Activated CD4-positive, alpha-beta T cell treated with anti-CD3 and anti-CD28 coated beads for 48 hours (primary cell): ENCODE data around the gene EGFL7.
A peak's percentile ranks its signal among the peaks of the same experiment; 100 is the strongest.

ENCODE experiments used
- DNase-seq: peaks from one replicate; pipeline ENCODE4 v3.0.0-alpha.2; 2020

EGFL7 gene

GRCh38 chr9:136688274-136689107 is 25.8 kb downstream of the EGFL7 start:
- no peak for DNase-seq

DNA sequence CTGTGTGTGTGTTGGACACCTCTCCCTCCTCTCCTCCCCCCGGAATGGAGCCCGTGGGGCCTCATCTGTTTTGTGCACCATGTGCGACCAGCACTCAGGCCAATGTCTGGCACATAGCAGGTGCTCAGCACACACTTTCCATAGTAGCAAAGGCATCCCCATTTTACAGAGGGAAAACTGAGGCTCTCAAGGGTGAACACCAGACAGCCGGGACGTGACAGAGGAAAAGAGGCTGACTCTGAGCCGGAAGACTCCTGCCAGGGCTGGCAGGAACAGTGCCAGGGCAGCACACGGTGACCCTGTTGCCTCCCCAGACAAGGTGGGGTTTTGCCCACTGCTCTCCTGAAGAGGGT is 26.4 kb downstream of the EGFL7 start:
- no peak for DNase-seq

DNA sequence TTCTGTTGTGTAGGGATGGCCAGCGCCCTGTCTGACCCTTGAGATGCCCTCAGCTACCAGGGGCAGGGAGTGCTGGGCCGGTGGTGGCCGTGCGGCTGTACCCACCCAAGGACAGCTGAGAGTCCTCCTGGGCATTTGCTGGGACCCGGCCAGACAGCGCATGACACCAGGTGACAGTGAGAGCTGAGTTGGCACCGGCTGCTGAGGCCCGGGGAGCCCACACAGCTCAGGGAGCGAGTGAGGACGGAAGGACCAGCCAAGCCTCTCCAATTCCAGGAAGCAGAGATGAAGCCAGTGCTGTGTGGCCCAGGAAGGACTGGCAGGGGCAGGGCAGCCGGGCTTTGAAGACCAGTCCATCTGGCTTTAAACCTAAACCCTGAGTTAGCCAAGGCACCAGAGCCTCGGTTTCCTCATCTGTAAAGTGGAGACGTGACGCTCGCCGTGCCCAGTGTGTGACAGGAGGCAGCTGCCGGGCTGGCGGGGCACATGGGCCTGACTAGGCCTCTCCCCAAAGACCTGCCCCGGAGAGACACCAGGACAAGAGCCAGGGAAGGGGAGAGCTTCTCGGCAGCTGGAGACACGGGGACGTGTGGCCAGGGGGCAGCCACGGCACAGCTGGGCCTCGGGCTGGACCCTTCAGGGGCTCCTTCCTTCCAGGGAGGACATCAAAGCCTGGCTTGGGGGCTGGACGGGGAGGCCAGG is 27.5 kb downstream of the EGFL7 start:
- no peak for DNase-seq

- no peak for DNase-seq
Measured at GRCh38 chr9:136690806-136691261, 28.1 kb downstream of the EGFL7 start.

DNA sequence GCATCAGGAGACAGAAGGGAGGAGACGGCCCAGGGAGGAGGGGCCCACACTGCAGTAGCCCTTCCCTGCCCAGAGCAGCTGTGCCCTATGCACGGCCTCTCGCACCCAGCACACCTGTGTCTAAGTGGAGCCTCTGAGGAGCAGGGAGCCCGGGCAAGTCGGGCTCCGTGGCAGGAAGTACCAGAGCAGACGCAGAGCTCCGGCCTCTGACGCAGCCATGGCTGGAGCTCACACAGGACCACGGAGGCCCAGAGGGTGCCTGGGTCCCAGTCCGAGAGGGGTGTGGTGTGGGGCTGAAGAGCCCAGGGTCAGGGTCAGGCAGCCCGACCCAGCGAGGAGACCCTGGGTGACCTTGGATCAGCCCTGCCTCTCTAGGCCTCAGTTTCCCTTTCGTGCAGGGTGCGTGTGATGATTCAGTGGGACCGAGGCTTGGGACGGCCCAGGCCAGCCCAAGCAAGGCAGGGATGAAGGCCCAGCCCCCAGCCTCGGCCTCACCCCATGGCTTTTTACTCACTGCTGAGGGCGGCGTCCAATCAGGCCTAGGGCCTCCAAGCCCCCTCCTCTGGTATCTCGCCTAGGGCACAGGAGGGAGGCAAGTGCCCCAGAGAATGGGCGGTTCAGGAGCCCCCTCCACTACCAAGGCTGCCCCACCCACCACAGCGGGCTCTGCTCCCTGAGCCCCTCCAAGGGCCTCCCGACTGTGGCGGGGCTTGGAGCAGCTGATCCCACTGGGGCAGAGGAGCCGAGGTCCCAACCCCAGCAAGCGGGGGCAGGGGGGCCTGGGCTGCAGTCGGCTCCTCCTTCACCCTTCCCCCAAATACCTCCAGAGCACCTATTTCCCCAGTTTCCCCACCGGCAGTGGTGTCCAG is 28.8 kb downstream of the EGFL7 start:
- no peak for DNase-seq

DNA sequence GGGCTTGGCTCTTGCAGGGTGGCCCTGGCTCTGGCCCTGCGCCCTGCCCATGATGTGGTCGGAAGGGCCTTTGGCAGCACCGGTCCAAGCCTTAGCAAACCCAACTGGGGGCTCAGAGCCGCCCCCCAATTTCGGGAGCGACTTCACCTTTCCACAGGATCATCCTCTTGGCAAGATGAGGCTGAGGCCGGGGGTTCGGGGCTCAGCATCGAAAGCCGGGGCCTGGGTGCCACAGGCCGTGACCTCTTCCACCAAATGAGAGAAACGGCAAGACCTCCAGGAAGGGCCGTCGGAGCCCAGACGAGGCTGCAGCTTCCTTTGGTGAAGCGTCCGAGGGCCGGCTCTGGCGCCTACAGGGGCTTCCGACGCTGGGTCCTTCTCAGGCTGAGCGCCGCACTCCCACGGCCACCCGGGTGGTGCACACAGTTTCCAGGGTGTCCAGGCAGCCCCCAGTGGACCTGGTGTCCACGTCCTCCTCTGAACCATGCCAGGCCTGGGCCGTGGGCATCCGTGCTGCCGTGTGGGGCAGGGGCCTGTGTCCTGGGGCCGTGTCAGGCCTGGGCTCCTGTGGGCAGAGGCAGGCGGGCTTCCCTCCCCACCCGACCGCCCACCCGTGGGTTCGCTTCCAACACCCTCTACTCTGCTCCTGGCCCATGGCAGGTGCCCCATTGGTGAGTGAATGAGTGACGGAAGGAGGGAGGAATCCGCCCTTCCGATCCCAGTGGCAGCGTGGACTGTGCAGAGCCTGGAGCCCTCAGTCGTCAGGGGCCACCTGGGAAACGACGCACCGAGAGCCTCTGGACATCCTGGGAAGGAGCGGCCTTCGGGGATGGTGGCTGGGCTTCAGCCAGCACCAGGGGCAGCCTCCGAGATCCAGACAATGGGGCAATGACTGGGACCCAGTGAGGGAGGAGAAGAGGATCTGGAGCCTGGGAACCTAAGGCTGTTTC is 29.7 kb downstream of the EGFL7 start:
- DNase-seq, result no peak

DNA sequence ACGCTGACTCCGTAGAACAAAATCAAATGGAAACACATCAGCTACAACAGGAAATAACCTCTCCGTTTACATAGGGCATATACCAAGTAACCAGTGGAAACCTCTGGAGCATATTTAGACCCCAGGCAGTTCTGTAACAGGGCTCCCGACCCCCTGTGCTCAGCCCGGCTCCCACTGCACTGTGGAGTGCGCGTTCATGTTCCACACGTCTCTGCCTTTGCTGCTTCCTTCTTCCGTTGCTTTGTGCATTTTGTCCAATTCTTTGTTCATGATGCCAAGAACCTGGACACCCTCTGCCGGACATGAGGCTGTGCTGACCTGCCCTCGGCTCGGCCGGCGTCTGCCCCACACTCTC is 30.4 kb downstream of the EGFL7 start:
- no peak for DNase-seq

DNA sequence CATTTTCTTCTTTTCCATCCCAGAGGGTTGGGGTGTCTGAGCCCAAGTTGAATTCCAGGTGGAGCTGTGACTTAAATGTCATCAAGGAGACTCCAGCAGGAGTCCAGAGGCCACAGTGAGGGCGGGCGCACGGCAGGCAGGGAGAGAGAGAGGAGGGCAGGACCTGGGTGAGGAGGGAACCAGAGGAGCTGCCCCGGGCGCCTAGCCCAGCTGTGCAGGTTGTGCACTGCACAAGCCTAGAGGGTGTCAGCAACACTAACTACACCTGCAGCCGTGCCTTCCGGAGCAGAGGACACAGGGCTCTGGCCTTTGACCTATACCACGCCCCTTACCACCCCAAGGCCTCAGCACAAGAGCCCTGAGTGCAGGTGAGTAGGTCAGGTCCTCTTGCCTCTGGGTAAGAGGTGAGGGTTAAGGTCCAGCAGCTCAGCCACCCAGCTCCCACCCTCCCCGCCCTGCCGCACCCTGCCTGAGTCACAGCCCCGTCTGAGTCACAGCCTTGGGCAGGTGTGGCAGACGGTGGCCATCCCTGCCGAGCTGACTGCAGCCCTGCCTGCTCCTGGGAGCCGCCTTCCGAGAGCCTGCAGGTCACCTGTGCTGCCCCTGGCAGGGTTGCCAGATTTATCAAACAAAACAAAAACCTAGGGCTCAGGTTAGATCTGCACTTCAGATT is 30.9 kb downstream of the EGFL7 start:
- DNase-seq, result peak; percentile 28

GRCh38 chr9:136694163-136694871 is 31.6 kb downstream of the EGFL7 start:
- DNase-seq, result peak; percentile 57

- no peak for DNase-seq
Measured at GRCh38 chr9:136694872-136695247, 32.1 kb downstream of the EGFL7 start.

DNA sequence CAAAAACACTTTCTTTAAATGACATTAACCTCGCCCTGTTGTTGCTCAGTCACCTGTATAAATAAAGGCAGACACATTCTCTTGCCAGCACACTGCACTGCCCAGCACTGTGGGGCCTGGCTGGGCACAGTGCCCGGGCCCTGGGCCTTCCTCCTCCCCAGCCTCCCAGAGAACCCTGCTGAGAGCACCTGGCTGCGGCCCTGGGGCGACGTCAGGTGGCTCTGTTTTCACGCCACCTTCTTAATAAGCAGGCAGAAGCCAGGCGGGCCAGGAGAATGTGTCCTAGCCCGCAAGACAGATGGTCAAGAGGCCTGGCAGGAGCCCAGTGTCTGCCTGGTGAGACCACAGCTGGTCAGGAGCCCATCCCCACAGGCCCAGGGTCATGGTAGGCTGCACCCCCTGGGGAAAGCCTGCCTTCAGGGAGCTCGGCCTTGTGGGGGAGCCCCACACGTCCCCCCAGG is 32.7 kb downstream of the EGFL7 start:
- DNase-seq, result no peak

- no peak for DNase-seq
Measured at GRCh38 chr9:136695955-136696354, 33.2 kb downstream of the EGFL7 start.

- no peak for DNase-seq
Measured at GRCh38 chr9:136696502-136696901, 33.8 kb downstream of the EGFL7 start.

- no peak for DNase-seq
Measured at GRCh38 chr9:136697146-136697820, 34.6 kb downstream of the EGFL7 start.

- no peak for DNase-seq
Measured at GRCh38 chr9:136697821-136698526, 35.3 kb downstream of the EGFL7 start.

DNA sequence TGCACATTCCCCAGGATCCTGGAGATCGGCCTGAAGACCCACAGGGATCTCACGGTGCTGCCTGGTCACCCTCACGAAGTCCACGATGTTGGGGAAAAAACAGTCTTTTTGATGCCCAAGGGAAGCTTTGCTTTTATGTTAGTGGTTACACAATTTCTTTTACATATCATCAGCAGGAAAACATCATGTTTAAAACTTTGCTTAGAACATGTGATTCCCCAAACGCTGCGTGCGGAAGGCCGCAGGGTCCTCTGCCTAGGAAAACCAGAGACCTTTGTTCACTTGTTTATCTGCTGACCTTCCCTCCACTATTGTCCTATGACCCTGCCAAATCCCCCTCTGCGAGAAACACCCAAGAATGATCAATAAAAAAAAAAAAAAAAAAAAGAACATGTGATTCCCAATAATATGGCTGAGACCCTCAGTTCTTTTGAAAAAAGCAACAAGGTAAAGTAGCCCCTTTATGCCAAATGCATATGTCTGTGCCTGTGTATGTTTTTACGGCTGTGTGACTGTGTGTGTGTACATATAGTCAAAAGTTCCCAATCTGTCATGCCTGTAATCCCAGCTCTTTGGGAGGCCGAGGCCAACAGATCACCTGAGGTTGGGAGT is 36.0 kb downstream of the EGFL7 start:
- no peak for DNase-seq

- DNase-seq, result no peak
Measured at GRCh38 chr9:136700304-136700703, 37.6 kb downstream of the EGFL7 start.

GRCh38 chr9:136700959-136701667 is 38.4 kb downstream of the EGFL7 start:
- peak; percentile 87 for DNase-seq

- DNase-seq, result no peak
Measured at GRCh38 chr9:136701668-136702053, 38.9 kb downstream of the EGFL7 start.
